ENCODE measurements around the gene TRAPPC14.

GRCh38 chr7:100124301-100125230 lies 34.0 kb downstream of the TRAPPC14 start:
- TF ChIP-seq PATZ1 (CRISPR knock-in tag; IDR thresholded peaks at IDR 0.05; ENCODE audit: borderline replicate concordance) (no peak), ZFP30 (CRISPR knock-in tag; IDR thresholded peaks at IDR 0.05) (no peak), ZNF70 (CRISPR knock-in tag; IDR thresholded peaks at IDR 0.05) (no peak), ZFP3 (CRISPR knock-in tag; IDR thresholded peaks at IDR 0.05) (no peak), ESRRG (CRISPR knock-in tag; IDR thresholded peaks at IDR 0.05) (no peak), PPARA (CRISPR knock-in tag; IDR thresholded peaks at IDR 0.05; ENCODE audit: borderline replicate concordance) (no peak), BACH2 (CRISPR knock-in tag; IDR thresholded peaks at IDR 0.05; ENCODE audit: borderline replicate concordance) (no peak), OSR1 (CRISPR knock-in tag; IDR thresholded peaks at IDR 0.05) (no peak), ARNTL (CRISPR knock-in tag; IDR thresholded peaks at IDR 0.05; ENCODE audit: borderline replicate concordance, low read depth) (no peak), GLIS3 (CRISPR knock-in tag; IDR thresholded peaks at IDR 0.05) (no peak)

Measured in SK-N-SH treated with all-trans-retinoic acid at 6 μM for 48 hours (cell line).